NCI-H1092 (cell line): ENCODE data around the gene GPR152.

ENCODE experiments used
- DNase-seq: peaks from one replicate; lab custom pipeline; 2025; lab: John Stamatoyannopoulos, UW

GPR152 gene

GRCh38 chr11:67452141-67452952, at the start of gene GPR152:
TSS of gene GPR152 (minus strand) at chr11:67452729. CDS start at chr11:67452724, 5 bp downstream.
- DNase-seq = peak; percentile 19

GRCh38 chr11:67501854-67502253, 49.3 kb upstream of the GPR152 start:
- no peak for DNase-seq

- no peak for DNase-seq
Measured at GRCh38 chr11:67500831-67501715, 48.5 kb upstream of the GPR152 start.

GRCh38 chr11:67500484-67500821, 47.9 kb upstream of the GPR152 start:
- DNase-seq = no peak

GRCh38 chr11:67499808-67500483, 47.4 kb upstream of the GPR152 start:
- DNase-seq = no peak

GRCh38 chr11:67498544-67498972, 46.0 kb upstream of the GPR152 start:
- no peak for DNase-seq

GRCh38 chr11:67497656-67498291, 45.2 kb upstream of the GPR152 start:
- no peak for DNase-seq

GRCh38 chr11:67496113-67496512, 43.6 kb upstream of the GPR152 start:
- DNase-seq = no peak

GRCh38 chr11:67495234-67496005, 42.9 kb upstream of the GPR152 start:
- no peak for DNase-seq

GRCh38 chr11:67494371-67495233, 42.1 kb upstream of the GPR152 start:
- DNase-seq = no peak

GRCh38 chr11:67493548-67494370, 41.2 kb upstream of the GPR152 start:
- DNase-seq = no peak

GRCh38 chr11:67492801-67493547, 40.4 kb upstream of the GPR152 start:
- DNase-seq = no peak

- DNase-seq = no peak
Measured at GRCh38 chr11:67492069-67492727, 39.7 kb upstream of the GPR152 start.

- no peak for DNase-seq
Measured at GRCh38 chr11:67491276-67492068, 38.9 kb upstream of the GPR152 start.

- no peak for DNase-seq
Measured at GRCh38 chr11:67490727-67491065, 38.2 kb upstream of the GPR152 start.

- DNase-seq = no peak
Measured at GRCh38 chr11:67489885-67490726, 37.6 kb upstream of the GPR152 start.
